Transverse colon (tissue), 4 donors: Measurements from ENCODE around the gene MRFAP1. TPM values are rescaled to one million over a fixed set of nuclear protein-coding genes. Genes with fewer than 3 reads are reported as not detected.

Experiments
- DNase-seq: peaks from one replicate; pipeline ENCODE4 v3.0.0-alpha.2; 2019
- H3K27ac ChIP-seq, 4 donors: fragments of 200-600 bp; sonication (generic); 2 replicates each; pipeline ENCODE4 v1.5.1; 2016 to 2018; ENCODE audit warnings: inconsistent platforms in 4 of 4
- H3K27me3 ChIP-seq: fragments of 200-600 bp; sonication (generic); 2 replicates; pipeline ENCODE4 v1.5.1; 2017; ENCODE audit warnings: inconsistent platforms
- H3K36me3 ChIP-seq, 4 donors: fragments of 200-600 bp; sonication (generic); 2 replicates each; pipeline ENCODE4 v1.5.1; 2017 to 2019; ENCODE audit warnings: inconsistent platforms in 4 of 4
- H3K4me1 ChIP-seq, 4 donors: fragments of 200-600 bp; sonication (generic); 2 replicates each; pipeline ENCODE4 v1.5.1; 2017 to 2020; ENCODE audit warnings: inconsistent platforms in 4 of 4
- H3K4me3 ChIP-seq, 4 donors: fragments of 200-600 bp; sonication (generic); 1 replicate in 1 of 4; 2 replicates in 3 of 4; pipeline versions ENCODE4 v1.5.1 to v1.6.1; 2017 to 2019; ENCODE audit warnings: inconsistent platforms in 4 of 4
- H3K9me3 ChIP-seq, 2 donors: fragments of 200-600 bp; sonication (generic); 2 replicates each; pipeline ENCODE4 v1.5.1; 2017 to 2019; ENCODE audit warnings: inconsistent platforms in 2 of 2
- EP300 ChIP-seq: sonication (generic); formaldehyde crosslinking; IDR thresholded peaks from one replicate; pipeline ENCODE4 v1.6.1; 2017; ENCODE audit warnings: antibody characterized with exemption, low read depth
- POLR2A ChIP-seq: fragments of 450-650 bp; IDR thresholded peaks from one replicate; pipeline ENCODE4 v1.6.1; 2016; ENCODE audit warnings: antibody characterized with exemption, mild to moderate bottlenecking, moderate library complexity
- POLR2AphosphoS5 ChIP-seq, 3 donors: sonication (generic); formaldehyde crosslinking; IDR thresholded peaks; one replicate each; pipeline ENCODE4 v1.6.1; 2016; ENCODE audit warnings: antibody characterized with exemption in 3 of 3
- WGBS, 2 donors: methylation state at CpG; one replicate each; pipeline ENCODE4 v1.1.5; 2018; ENCODE audit warnings: low coverage in 1 of 2; 5-methylcytosine and 5-hydroxymethylcytosine counted together
- in situ Hi-C, 4 donors: fragments of 200-750 bp; cut with MboI; loops; one replicate each; pipeline versions ENCODE4 v1.15.0 to v1.15.1; 2017; ENCODE audit warnings: low sequenced_read_pairs in 3 of 4, low pct_ligation_motif_present in 1 of 4, low pct_unique_long_range_greater_than_20kb in 1 of 4
- intact Hi-C: fragments of 100-400 bp; cut with DNase I; formaldehyde crosslinking; loops from one replicate; pipeline ENCODE4 v1.15.1; 2023; ENCODE audit warnings: low total_unique reads
- total RNA-seq, 4 donors: library from RNA; depleted of rRNA; stranded (reverse); fragments of >200 nt; gene quantifications; one replicate each; pipeline ENCODE4 v1.1.0, GENCODE V29; 2016
- TF ChIP-seq, protein P1 (sequence below), 5 experiments: fragments of 200-600 bp in 3 of 5; fragments of 450-650 bp in 2 of 5; sonication (generic) in 3 of 5; IDR thresholded peaks; 1 replicate in 2 of 5; 2 replicates in 3 of 5; pipeline ENCODE4 v1.5.1; 2016 to 2017; ENCODE audit warnings: antibody characterized with exemption in 5 of 5, inconsistent platforms in 3 of 5, mild to moderate bottlenecking in 2 of 5, moderate library complexity in 1 of 5

MRFAP1 gene
- total RNA-seq, 4 donors from 2014 or later, result 96.3 to 229 (median 125) TPM

DNA sequence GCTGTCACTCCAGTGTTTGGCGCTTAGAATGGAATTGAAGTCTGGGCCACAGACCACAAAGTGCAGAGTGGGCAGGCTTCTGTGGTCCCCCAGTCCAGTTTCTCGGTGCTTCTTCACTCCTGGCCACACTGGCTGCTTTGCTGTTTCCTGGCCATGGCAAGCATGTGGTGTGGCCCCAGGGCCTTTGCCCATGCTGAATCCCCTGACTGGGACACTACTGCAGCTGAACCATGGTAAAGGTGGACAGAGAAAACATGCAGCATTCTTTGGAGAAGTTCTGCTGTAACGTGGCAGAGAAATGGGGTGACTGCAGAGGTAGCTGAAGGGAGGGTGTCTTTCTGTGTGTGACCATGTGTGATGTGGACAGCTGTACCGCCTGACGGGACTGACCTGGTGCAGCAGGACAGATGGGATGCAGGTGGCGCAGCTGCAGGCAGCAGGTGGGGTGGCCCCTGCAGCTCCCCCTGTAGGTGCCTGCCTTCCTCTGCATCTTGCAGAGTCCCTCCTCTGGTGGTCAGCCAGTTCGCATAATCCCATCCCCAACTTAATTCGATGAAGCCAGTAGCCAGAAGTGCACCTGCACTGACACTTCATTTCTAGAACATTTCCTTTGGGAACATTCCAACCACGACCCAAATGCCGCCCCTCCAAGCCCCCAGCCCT lies 40.0 kb downstream of the MRFAP1 start:
- no peaks in the 10 kb centered on the region for H3K9me3 ChIP-seq
- no peak for DNase-seq
- peaks cover 14 to 19% (median 16%) of the 10 kb centered on the region in 4 donors for H3K4me1 ChIP-seq
- TF ChIP-seq POLR2A (no peak), POLR2AphosphoS5 (IDR thresholded peaks at IDR 0.05) (no peak), EP300 (no peak)
- TF ChIP-seq, protein P1, sequence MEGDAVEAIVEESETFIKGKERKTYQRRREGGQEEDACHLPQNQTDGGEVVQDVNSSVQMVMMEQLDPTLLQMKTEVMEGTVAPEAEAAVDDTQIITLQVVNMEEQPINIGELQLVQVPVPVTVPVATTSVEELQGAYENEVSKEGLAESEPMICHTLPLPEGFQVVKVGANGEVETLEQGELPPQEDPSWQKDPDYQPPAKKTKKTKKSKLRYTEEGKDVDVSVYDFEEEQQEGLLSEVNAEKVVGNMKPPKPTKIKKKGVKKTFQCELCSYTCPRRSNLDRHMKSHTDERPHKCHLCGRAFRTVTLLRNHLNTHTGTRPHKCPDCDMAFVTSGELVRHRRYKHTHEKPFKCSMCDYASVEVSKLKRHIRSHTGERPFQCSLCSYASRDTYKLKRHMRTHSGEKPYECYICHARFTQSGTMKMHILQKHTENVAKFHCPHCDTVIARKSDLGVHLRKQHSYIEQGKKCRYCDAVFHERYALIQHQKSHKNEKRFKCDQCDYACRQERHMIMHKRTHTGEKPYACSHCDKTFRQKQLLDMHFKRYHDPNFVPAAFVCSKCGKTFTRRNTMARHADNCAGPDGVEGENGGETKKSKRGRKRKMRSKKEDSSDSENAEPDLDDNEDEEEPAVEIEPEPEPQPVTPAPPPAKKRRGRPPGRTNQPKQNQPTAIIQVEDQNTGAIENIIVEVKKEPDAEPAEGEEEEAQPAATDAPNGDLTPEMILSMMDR (IDR thresholded peaks at IDR 0.05), result no peak
- in situ Hi-C loops, result no loop called here
- no peaks in the 10 kb centered on the region for H3K36me3 ChIP-seq
- H3K27ac ChIP-seq, result no peak overlapping the region
- WGBS, 2 donors, result 85% methylated on average over 10 of the region's 10 CpGs; no CpG with 5 or more reads in 1 of the 2 donors
- no peaks in the 10 kb centered on the region for H3K27me3 ChIP-seq
- H3K4me3 ChIP-seq, result no peak overlapping the region
- intact Hi-C loops, result no loop called here

DNA sequence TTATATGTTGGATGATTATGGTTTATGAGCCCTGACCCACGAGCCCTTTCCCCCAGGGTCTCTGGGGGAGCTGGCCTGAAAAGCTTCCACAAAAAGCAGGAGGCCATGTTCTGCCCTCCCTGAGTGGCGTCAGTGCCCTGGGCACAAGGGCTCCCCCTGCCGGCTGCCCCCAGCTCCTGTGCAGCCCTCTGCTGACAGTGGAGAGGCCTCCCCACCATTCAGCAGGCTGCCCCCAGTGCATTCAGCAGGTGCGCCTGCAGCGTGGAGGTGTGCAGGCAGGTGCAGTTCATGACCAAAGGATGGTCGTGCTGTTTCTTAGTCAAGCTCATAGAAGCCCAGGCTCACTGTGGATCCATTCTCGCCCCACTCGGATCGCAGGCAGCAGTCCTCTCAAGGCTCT lies 40.7 kb downstream of the MRFAP1 start:
- Histone ChIP-seq H3K27me3 (no peaks in the 10 kb centered on the region), H3K4me3 (no peak overlapping the region), H3K9me3 (no peaks in the 10 kb centered on the region), H3K4me1 (peaks cover 7 to 12% (median 10%) of the 10 kb centered on the region in 4 donors), H3K36me3 (no peaks in the 10 kb centered on the region), H3K27ac (no peak overlapping the region)
- 84% methylated on average over 9 of the region's 9 CpGs; no CpG with 5 or more reads in 1 of the 2 donors for WGBS, 2 donors
- intact Hi-C loops (no loop called here), in situ Hi-C loops (no loop called here)
- TF ChIP-seq POLR2AphosphoS5 (IDR thresholded peaks at IDR 0.05), result no peak
- TF ChIP-seq, protein P1 (IDR thresholded peaks at IDR 0.05), result peak in 2 of 5 experiments; percentile 19 to 23
- TF ChIP-seq POLR2A, result no peak
- TF ChIP-seq EP300, result no peak
- no peak for DNase-seq

- in situ Hi-C loops (no loop called here), intact Hi-C loops (no loop called here)
- Histone ChIP-seq H3K4me1 (no peaks in the 10 kb centered on the region), H3K4me3 (no peak overlapping the region), H3K27ac (no peak overlapping the region), H3K27me3 (no peaks in the 10 kb centered on the region), H3K36me3 (no peaks in the 10 kb centered on the region), H3K9me3 (no peaks in the 10 kb centered on the region)
- DNase-seq, result no peak
- TF ChIP-seq POLR2A (no peak), POLR2AphosphoS5 (IDR thresholded peaks at IDR 0.05) (no peak), EP300 (no peak)
- TF ChIP-seq, protein P1 (IDR thresholded peaks at IDR 0.05), result no peak
- 78 to 83% methylated on average over 3 to 11 of the region's 11 CpGs for WGBS, 2 donors
Observed at GRCh38 chr4:6682862-6683590, 42.5 kb downstream of the MRFAP1 start.

- Histone ChIP-seq H3K27me3 (no peaks in the 10 kb centered on the region), H3K4me1 (peaks cover 0 to 13% (median 5%) of the 10 kb centered on the region in 4 donors), H3K36me3 (no peaks in the 10 kb centered on the region), H3K4me3 (no peak overlapping the region), H3K9me3 (no peaks in the 10 kb centered on the region), H3K27ac (no peak overlapping the region)
- in situ Hi-C loops (no loop called here), intact Hi-C loops (no loop called here)
- no peak for TF ChIP-seq EP300
- TF ChIP-seq POLR2A, result no peak
- no peak for TF ChIP-seq POLR2AphosphoS5 (IDR thresholded peaks at IDR 0.05)
- TF ChIP-seq, protein P1 (IDR thresholded peaks at IDR 0.05), result no peak
- DNase-seq, result no peak
- 91% methylated on average over 11 of the region's 11 CpGs; no CpG with 5 or more reads in 1 of the 2 donors for WGBS, 2 donors
Observed at GRCh38 chr4:6684656-6685055, 44.2 kb downstream of the MRFAP1 start.
